Upper lobe of right lung (tissue), 1 donor: ENCODE data around the gene SORBS1. TPM values are rescaled to one million over a fixed set of nuclear protein-coding genes. Genes with fewer than 3 reads are reported as not detected.

Source experiments
- ATAC-seq: fragments of 200-7000 bp; cut with Tn5 transposase; one replicate; pipeline ENCODE4 v1.9.1; 2020; ENCODE audit warnings: mild to moderate bottlenecking, moderate library complexity
- DNase-seq: peaks from one replicate; pipeline ENCODE4 v3.0.0-alpha.2; 2020
- H3K27ac ChIP-seq: fragments of 200-600 bp; one replicate; pipeline ENCODE4 v1.8.0; 2022
- H3K27me3 ChIP-seq: fragments of 200-600 bp; one replicate; pipeline ENCODE4 v1.8.0; 2022; ENCODE audit warnings: mild to moderate bottlenecking
- H3K36me3 ChIP-seq: fragments of 200-600 bp; one replicate; pipeline ENCODE4 v1.8.0; 2022
- H3K4me1 ChIP-seq: fragments of 200-600 bp; one replicate; pipeline ENCODE4 v1.8.0; 2022
- H3K4me3 ChIP-seq: fragments of 200-600 bp; one replicate; pipeline ENCODE4 v1.8.0; 2022; ENCODE audit warnings: mild to moderate bottlenecking
- H3K9me3 ChIP-seq: fragments of 200-600 bp; one replicate; pipeline ENCODE4 v1.8.0; 2022
- intact Hi-C: fragments of 100-400 bp; cut with DNase I; formaldehyde crosslinking; loops from one replicate; pipeline ENCODE4 v1.11.0; 2022
- total RNA-seq: library from RNA; stranded (reverse); fragmentation: NEBNext Ultra II Directional; extraction: Animal tissue kit (Norgen Biotek cat#: 25700); gene quantifications from one replicate; pipeline ENCODE4 v1.2.1, GENCODE V29; 2021
- TF ChIP-seq, protein P1 (sequence below): fragments of 200-600 bp; IDR thresholded peaks from one replicate; pipeline ENCODE4 v1.8.0; 2022; ENCODE audit warnings: antibody characterized with exemption
- donor health status: DM: no; HTN: yes; CAD: no; lungs with severe emphysema.

Gene SORBS1
- total RNA-seq, 1 donor from 2014 or later = 50.7 TPM

DNA sequence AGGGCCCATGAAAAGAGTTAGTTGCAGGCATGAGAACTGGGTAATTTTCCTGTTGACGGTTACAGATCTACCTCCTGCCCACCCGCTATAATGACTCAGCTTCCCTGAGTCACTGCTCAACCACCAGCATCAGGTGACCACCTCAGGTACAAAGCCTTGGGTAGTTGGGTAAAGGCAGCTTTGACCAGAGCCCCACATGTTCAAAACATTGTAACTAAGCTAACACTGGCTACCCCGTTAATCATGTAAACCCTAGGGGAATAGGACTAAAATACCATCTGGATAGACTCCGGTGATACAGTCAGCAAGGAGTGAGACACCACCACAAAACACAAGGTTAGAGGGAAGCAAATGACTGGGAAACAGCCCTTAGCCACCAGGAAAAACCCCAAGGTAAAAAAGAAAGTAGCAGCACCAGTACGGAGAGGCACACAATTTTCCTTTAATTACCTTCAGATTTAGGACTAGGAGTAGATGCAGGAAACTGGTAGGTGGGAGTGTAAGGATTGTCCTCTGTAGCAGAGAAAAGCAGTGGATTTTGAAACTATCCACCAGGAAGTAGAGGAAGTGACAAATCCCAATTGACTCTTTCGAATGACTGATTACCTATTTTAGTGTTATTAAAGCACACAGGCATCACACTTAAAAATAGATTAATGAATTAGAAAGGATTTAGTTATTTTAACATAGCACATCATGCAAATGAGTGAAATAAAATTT is 166.8 kb downstream of the SORBS1 start:
- TF ChIP-seq, protein P1, sequence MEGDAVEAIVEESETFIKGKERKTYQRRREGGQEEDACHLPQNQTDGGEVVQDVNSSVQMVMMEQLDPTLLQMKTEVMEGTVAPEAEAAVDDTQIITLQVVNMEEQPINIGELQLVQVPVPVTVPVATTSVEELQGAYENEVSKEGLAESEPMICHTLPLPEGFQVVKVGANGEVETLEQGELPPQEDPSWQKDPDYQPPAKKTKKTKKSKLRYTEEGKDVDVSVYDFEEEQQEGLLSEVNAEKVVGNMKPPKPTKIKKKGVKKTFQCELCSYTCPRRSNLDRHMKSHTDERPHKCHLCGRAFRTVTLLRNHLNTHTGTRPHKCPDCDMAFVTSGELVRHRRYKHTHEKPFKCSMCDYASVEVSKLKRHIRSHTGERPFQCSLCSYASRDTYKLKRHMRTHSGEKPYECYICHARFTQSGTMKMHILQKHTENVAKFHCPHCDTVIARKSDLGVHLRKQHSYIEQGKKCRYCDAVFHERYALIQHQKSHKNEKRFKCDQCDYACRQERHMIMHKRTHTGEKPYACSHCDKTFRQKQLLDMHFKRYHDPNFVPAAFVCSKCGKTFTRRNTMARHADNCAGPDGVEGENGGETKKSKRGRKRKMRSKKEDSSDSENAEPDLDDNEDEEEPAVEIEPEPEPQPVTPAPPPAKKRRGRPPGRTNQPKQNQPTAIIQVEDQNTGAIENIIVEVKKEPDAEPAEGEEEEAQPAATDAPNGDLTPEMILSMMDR = no peak
- no peaks in the 10 kb centered on the region for H3K27me3 ChIP-seq
- H3K36me3 ChIP-seq = peaks cover 16% of the 10 kb centered on the region
- H3K27ac ChIP-seq = no peak overlapping the region
- H3K4me3 ChIP-seq = no peak overlapping the region
- DNase-seq = no peak
- peaks cover 36% of the 10 kb centered on the region for H3K4me1 ChIP-seq
- ATAC-seq = no peak
- intact Hi-C loops = no loop called here
- no peaks in the 10 kb centered on the region for H3K9me3 ChIP-seq

DNA sequence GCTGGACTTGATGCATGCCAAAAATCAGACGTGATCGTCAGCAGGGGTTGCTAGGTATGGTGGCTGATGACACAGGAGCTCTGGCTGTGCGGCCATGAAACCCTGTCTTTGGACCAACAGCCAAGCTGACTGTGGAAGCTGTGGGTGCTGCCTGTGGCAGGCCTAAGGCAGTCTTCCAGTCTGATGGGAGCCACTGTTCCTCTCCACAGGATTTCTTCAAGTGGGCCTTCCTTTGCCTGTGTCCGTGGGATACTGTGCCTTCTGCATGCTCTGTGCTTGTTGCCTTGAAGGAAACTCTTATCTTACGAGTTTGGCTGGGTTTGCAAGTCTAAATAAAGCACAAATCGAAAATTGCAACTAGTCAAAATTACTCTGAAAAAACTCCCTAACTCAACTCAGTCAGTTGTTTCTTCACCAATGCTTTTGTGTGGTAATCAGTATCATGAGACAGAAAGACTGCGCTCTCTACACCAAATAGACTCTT is 168.4 kb downstream of the SORBS1 start:
- TF ChIP-seq, protein P1 = no peak
- intact Hi-C loops = no loop called here
- H3K27me3 ChIP-seq = no peaks in the 10 kb centered on the region
- H3K4me1 ChIP-seq = peaks cover 51% of the 10 kb centered on the region
- no peak overlapping the region for H3K27ac ChIP-seq
- ATAC-seq (no peak), DNase-seq (no peak)
- H3K9me3 ChIP-seq = no peaks in the 10 kb centered on the region
- H3K36me3 ChIP-seq = peaks cover 5% of the 10 kb centered on the region
- H3K4me3 ChIP-seq = no peak overlapping the region

DNA sequence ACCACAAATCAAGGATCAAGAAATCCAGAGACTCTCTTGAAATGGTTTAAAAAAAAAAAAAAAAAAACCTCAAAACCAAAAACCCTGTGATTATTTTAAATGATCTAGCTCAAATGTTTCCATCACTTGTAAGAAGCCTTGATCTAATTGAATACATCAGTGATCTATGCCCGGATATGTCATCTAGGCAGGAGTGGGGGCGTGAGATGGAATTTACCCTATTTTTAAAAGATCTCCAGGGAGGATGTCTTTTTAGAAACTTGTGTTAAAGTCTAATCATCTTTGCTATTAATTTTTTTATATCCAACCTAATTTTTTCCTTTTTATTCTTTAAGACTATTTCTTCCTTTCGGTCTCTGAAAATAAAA is 169.0 kb downstream of the SORBS1 start:
- Histone ChIP-seq H3K27me3 (no peaks in the 10 kb centered on the region), H3K9me3 (no peaks in the 10 kb centered on the region), H3K4me1 (peaks cover 51% of the 10 kb centered on the region), H3K4me3 (no peak overlapping the region), H3K27ac (no peak overlapping the region), H3K36me3 (no peaks in the 10 kb centered on the region)
- TF ChIP-seq, protein P1 = no peak
- DNase-seq (no peak), ATAC-seq (no peak)
- intact Hi-C loops = no loop called here

DNA sequence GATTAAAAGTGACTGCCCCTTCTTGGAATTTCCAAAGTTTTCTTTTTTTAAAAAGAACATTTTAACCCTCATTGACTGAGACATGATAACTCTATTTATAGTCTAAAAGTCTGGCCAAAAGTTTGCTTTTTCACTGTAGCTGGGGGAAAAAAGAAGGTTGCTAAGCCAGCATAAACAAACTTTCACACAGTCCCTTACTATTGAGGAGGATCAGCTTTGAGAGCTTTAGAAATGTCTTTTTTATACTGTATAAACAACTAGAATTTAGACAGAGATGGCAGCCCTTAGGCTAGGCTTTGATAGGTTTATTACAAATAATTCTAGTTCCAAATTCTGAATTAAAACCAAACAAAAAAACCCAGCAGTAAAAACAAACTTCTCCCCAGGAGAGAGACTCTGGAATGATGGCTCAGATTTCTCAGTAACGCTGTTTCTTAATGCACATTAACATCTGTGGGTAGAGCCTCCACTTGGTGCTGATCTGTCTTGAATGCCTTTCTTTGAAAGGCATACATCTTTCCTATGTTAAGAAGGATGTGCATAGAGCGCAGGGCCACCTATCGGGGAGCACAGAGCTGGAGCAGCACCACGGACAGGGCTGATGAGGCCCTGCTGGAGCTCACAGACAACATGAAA is 169.5 kb downstream of the SORBS1 start:
- intact Hi-C loops = no loop called here
- H3K36me3 ChIP-seq = no peaks in the 10 kb centered on the region
- H3K4me1 ChIP-seq = peaks cover 51% of the 10 kb centered on the region
- TF ChIP-seq, protein P1 = no peak
- H3K27ac ChIP-seq = no peak overlapping the region
- no peaks in the 10 kb centered on the region for H3K27me3 ChIP-seq
- DNase-seq (no peak), ATAC-seq (no peak)
- H3K9me3 ChIP-seq = no peaks in the 10 kb centered on the region
- no peak overlapping the region for H3K4me3 ChIP-seq

- intact Hi-C loops = no loop called here
- Histone ChIP-seq H3K36me3 (no peaks in the 10 kb centered on the region), H3K27me3 (no peaks in the 10 kb centered on the region), H3K9me3 (no peaks in the 10 kb centered on the region), H3K4me3 (no peak overlapping the region), H3K4me1 (peaks cover 51% of the 10 kb centered on the region), H3K27ac (no peak overlapping the region)
- TF ChIP-seq, protein P1 = no peak
- ATAC-seq = no peak
- no peak for DNase-seq
Measured at GRCh38 chr10:95391164-95391563, 170.0 kb downstream of the SORBS1 start.
